Psoas muscle (tissue), 8 donors: ENCODE measurements around the gene EEF1A2. TPM values are rescaled to one million over a fixed set of nuclear protein-coding genes. Genes with fewer than 3 reads are reported as not detected.

Experiments used
- ATAC-seq, 4 donors: fragments of 200-7000 bp; cut with Tn5 transposase; one replicate each; pipeline ENCODE4 v1.9.1; 2020; ENCODE audit warnings: moderate library complexity in 3 of 4, mild to moderate bottlenecking in 2 of 4
- DNase-seq, 2 donors: peaks; one replicate each; pipeline ENCODE4 v3.0.0-alpha.2; 2020
- H3K27ac ChIP-seq: fragments of 200-600 bp; one replicate; pipeline ENCODE4 v1.8.0; 2022
- H3K27me3 ChIP-seq, 3 donors: fragments of 200-600 bp in 1 of 3; one replicate each; pipeline versions ENCODE4 v1.6.1 to v1.8.0; 2013 to 2022; ENCODE audit warnings: low read length in 2 of 3, mild to moderate bottlenecking in 2 of 3, moderate library complexity in 1 of 3; ENCODE audit not compliant: insufficient read depth in 3 of 3
- H3K36me3 ChIP-seq, 2 donors: fragments of 200-600 bp in 1 of 2; one replicate each; pipeline versions ENCODE4 v1.6.1 to v1.8.0; 2013 to 2022; ENCODE audit warnings: low read depth in 1 of 2, mild to moderate bottlenecking in 1 of 2, moderate library complexity in 1 of 2; ENCODE audit not compliant: insufficient read depth in 1 of 2
- H3K4me1 ChIP-seq: fragments of 200-600 bp; one replicate; pipeline ENCODE4 v1.8.0; 2022
- H3K4me3 ChIP-seq: fragments of 200-600 bp; one replicate; pipeline ENCODE4 v1.8.0; 2022; ENCODE audit warnings: mild to moderate bottlenecking
- H3K9me3 ChIP-seq: fragments of 200-600 bp; one replicate; pipeline ENCODE4 v1.8.0; 2022
- WGBS, 3 donors: extraction: QIAGEN DNeasy Blood & Tissue Kit; methylation state at CpG; one replicate each; pipeline versions ENCODE4 v1.1.6 to v1.1.7; 2013; 5-methylcytosine and 5-hydroxymethylcytosine counted together
- intact Hi-C, 2 donors: fragments of 100-400 bp; cut with DNase I; formaldehyde crosslinking; loops; one replicate each; pipeline versions ENCODE4 v1.11.0 to v1.14.2; 2022
- polyA plus RNA-seq, 3 donors: library from polyadenylated mRNA; stranded (reverse); fragments of 200-250 nt; gene quantifications; one replicate each; pipeline ENCODE4 v1.2.3, GENCODE V29; 2013
- total RNA-seq, 4 donors: library from RNA; stranded (reverse); fragmentation: NEBNext Ultra II Directional in 2 of 4; extraction: Animal tissue kit (Norgen Biotek cat#: 25700) in 2 of 4; gene quantifications; one replicate each; pipeline versions ENCODE4 v1.2.1 to v1.2.4, GENCODE V29; 2021 to 2023
- TF ChIP-seq, protein P1 (sequence below): fragments of 200-600 bp; IDR thresholded peaks from one replicate; pipeline ENCODE4 v1.8.0; 2022; ENCODE audit warnings: antibody characterized with exemption
- donor health status: healthy with polysubstance abuse.
- donor health status: DM: no; HTN: no; CAD: no; lungs with moderate emphysema.
- donor health status: Bipolar disorder and iron deficiency.
- donor health status: healthy.
- donor health status: DM: yes; HTN: yes; CAD: no.
- donor health status: DM: no; HTN: no; CAD: no.
- donor health status: DM: no; HTN: no; CAD: no.
- donor health status: DM: yes; HTN: yes; CAD: no.

Gene EEF1A2
- total and polyA plus RNA-seq, 7 donors = 952 to 2,126 (median 1,898) TPM

DNA sequence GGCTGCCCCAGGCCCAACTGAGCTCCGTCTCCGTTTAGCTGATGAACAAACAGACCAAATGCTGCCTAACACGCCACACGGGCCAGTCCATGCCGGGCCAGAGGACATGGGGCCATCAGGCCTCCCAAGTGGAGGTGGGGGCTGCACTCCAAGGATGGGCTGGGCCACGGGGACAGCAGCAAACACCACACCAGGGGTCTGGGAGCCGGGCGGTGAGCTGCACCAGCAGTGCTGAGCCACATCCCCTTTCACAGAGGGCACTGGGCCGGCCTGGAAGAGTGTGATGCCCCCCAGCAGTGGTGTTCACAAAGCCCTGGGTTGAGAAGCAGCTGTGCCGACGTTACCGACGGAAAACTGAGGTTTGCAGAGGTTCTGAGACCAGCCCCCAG lies 29.2 kb downstream of the EEF1A2 start:
- Histone ChIP-seq H3K27ac (no peak overlapping the region), H3K9me3 (no peaks in the 10 kb centered on the region), H3K36me3 (no peaks in the 10 kb centered on the region), H3K4me1 (peaks cover 6% of the 10 kb centered on the region), H3K27me3 (peaks cover 0 to 90% (median 26%) of the 10 kb centered on the region in 3 donors), H3K4me3 (no peak overlapping the region)
- ATAC-seq (no peak), DNase-seq (no peak)
- WGBS, 3 donors = 61 to 74% (median 68%) methylated on average over 13 of the region's 13 CpGs
- TF ChIP-seq, protein P1, sequence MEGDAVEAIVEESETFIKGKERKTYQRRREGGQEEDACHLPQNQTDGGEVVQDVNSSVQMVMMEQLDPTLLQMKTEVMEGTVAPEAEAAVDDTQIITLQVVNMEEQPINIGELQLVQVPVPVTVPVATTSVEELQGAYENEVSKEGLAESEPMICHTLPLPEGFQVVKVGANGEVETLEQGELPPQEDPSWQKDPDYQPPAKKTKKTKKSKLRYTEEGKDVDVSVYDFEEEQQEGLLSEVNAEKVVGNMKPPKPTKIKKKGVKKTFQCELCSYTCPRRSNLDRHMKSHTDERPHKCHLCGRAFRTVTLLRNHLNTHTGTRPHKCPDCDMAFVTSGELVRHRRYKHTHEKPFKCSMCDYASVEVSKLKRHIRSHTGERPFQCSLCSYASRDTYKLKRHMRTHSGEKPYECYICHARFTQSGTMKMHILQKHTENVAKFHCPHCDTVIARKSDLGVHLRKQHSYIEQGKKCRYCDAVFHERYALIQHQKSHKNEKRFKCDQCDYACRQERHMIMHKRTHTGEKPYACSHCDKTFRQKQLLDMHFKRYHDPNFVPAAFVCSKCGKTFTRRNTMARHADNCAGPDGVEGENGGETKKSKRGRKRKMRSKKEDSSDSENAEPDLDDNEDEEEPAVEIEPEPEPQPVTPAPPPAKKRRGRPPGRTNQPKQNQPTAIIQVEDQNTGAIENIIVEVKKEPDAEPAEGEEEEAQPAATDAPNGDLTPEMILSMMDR = no peak
- intact Hi-C loops = no loop called here

DNA sequence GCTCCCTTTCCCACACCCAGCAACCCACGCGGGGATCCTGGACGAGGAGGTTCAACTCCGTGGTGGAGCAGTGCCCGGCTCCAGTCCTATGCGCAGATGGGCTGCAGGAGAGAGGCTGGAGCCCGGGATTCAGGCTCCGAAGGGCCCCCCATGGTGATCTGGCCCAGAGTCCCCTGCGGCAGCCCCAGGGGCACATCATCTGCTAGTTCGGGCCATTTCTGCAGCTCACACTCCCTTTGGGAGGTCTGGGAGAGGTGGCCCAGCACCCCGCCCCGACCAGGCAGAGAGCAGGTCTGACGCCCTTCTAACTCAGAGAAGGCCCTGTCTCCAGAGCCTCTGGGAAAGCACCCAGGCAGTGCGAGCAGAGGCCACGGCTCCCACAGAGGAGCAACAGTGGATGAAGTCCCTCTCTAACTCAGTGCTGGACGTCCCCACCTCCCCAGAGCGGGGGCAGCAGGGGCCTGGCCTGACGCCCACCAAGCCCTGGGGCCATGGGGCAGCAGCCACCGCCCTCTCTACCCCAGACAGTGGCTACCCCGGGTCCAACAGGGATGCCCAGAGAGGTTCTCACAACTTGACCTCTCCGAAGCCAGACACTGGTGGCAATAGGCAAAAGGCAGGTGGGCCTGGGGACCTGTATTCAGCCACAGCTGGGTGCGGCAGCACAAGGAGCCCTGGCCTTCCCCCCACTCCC lies 29.7 kb downstream of the EEF1A2 start:
- H3K36me3 ChIP-seq = no peaks in the 10 kb centered on the region
- 59 to 76% (median 69%) methylated on average over 21 to 22 of the region's 22 CpGs for WGBS, 3 donors
- H3K4me1 ChIP-seq = peaks cover 6% of the 10 kb centered on the region
- no peak overlapping the region for H3K4me3 ChIP-seq
- no peak overlapping the region for H3K27ac ChIP-seq
- TF ChIP-seq, protein P1 = no peak
- ATAC-seq (no peak), DNase-seq (no peak)
- intact Hi-C loops = no loop called here
- peaks cover 0 to 88% (median 21%) of the 10 kb centered on the region in 3 donors for H3K27me3 ChIP-seq
- H3K9me3 ChIP-seq = no peaks in the 10 kb centered on the region

DNA sequence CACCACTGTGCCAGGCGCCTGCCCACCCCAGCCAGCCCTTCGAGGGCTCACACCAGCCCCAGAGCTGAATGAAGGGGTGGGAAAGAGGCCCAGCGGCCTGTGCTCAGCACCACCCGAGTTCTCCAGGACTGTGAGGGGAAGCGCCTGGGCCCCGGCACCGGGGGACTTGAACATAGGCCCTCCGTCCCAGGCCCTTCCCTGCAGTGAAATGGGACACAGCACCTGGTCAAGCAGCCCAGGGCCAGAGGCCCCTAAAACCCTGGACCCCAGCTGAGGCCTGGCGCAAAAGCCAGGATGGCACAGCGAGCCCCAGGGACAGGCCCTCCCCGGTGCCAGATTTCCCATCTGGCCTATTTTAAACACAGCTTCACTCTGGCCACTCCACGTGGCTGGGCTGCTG lies 30.5 kb downstream of the EEF1A2 start:
- H3K36me3 ChIP-seq = no peaks in the 10 kb centered on the region
- TF ChIP-seq, protein P1 = no peak
- DNase-seq (no peak), ATAC-seq (no peak)
- no peaks in the 10 kb centered on the region for H3K9me3 ChIP-seq
- intact Hi-C loops = no loop called here
- H3K27me3 ChIP-seq = peaks cover 0 to 87% (median 14%) of the 10 kb centered on the region in 3 donors
- 73 to 75% (median 75%) methylated on average over 12 of the region's 12 CpGs for WGBS, 3 donors
- H3K4me1 ChIP-seq = peaks cover 6% of the 10 kb centered on the region
- H3K27ac ChIP-seq = no peak overlapping the region
- no peak overlapping the region for H3K4me3 ChIP-seq

DNA sequence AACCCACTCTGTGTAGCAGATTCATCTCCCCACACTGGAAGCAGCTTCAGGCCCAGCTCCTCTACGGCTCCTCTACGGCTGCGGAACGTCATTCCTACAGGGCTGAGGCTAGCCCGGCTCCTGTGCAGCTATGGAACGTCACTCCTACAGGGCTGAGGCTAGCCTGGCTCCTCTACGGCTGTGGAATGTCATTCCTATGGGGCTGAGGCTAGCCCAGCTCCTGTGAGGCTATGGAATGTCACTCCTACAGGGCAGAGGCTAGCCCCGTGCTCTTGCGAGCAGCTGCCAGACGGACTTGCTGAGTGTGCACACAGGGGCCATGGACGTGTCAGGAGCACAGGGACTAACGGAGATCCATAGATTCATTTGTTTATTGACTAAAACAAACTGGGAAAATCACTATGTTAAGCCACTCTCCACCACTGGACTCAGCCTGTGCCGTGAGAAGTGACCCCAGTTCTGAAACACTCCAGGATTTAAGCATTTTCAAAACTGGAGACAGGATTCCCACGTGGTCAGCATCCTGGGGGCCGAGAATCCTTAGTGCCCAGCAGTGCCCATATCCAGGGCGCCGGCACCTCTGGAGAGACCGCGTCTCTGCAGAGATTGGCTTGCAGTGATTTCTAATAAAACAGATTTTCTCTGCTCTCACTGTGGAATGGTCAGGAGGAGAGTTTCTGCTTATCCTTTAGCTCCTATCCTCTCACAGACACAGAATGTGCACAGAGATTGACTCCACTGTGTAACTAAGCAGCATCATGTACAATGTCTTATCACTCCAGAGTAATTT lies 31.4 kb downstream of the EEF1A2 start:
- WGBS, 3 donors = 65 to 74% (median 71%) methylated on average over 19 of the region's 19 CpGs

More for the DNA sequence above, 31.4 kb downstream of the EEF1A2 start:
- Histone ChIP-seq H3K4me1 (peaks cover 6% of the 10 kb centered on the region), H3K9me3 (no peaks in the 10 kb centered on the region), H3K27ac (no peak overlapping the region), H3K36me3 (no peaks in the 10 kb centered on the region), H3K27me3 (peaks cover 0 to 89% (median 9%) of the 10 kb centered on the region in 3 donors), H3K4me3 (no peak overlapping the region)
- TF ChIP-seq, protein P1 = no peak
- intact Hi-C loops = no loop called here
- DNase-seq (no peak), ATAC-seq (no peak)
